Common myeloid progenitor, CD34-positive (primary cell): ENCODE measurements around the gene PLEKHA7.

Experiments used
- CTCF ChIA-PET: fragments of 350-600 bp; sonication (Branson Sonifier 250); formaldehyde crosslinking; loops from one replicate; lab custom pipeline; 2021; ENCODE audit warnings: antibody characterized with exemption; lab: Charles Lee
- POLR2A ChIA-PET: fragments of 350-600 bp; sonication (Branson Sonifier 250); formaldehyde crosslinking; loops from one replicate; lab custom pipeline; 2021; ENCODE audit warnings: antibody characterized with exemption; lab: Charles Lee
- DNase-seq, 3 donors: peaks; one replicate each; pipeline versions ENCODE4 v3.0.0 to v3.0.0-alpha.2; 2013
- H3K27ac ChIP-seq, 2 experiments: 1 replicate in 1 of 2; 2 replicates in 1 of 2; pipeline ENCODE4 v1.7.0; 2013; ENCODE audit warnings: inconsistent platforms in 2 of 2, low read length in 2 of 2, mild to moderate bottlenecking in 2 of 2, low read depth in 1 of 2, moderate library complexity in 1 of 2; ENCODE audit not compliant: severe bottlenecking in 2 of 2, insufficient read depth in 1 of 2, poor library complexity in 1 of 2
- H3K27me3 ChIP-seq, 5 experiments: replicated peaks in 2 of 5; 1 replicate in 3 of 5; 2 replicates in 2 of 5; pipeline versions ENCODE4 v1.6.1 to v1.7.0; 2013; ENCODE audit warnings: low read length in 4 of 5, mild to moderate bottlenecking in 2 of 5, moderate library complexity in 2 of 5, inconsistent platforms in 1 of 5; ENCODE audit not compliant: insufficient read depth in 5 of 5, control insufficient read depth in 4 of 5
- H3K36me3 ChIP-seq, 4 experiments: 1 replicate in 2 of 4; 2 replicates in 2 of 4; pipeline versions ENCODE4 v1.6.1 to v1.7.0; 2013; ENCODE audit warnings: low read length in 3 of 4, control low read depth in 1 of 4, mild to moderate bottlenecking in 1 of 4; ENCODE audit not compliant: control insufficient read depth in 4 of 4, insufficient read depth in 4 of 4
- H3K4me1 ChIP-seq, 4 experiments: 1 replicate in 3 of 4; 2 replicates in 1 of 4; pipeline versions ENCODE4 v1.6.1 to v1.7.1; 2013; ENCODE audit warnings: low read length in 3 of 4, mild to moderate bottlenecking in 3 of 4, control low read depth in 1 of 4, inconsistent platforms in 1 of 4, moderate library complexity in 1 of 4; ENCODE audit not compliant: control insufficient read depth in 4 of 4, insufficient read depth in 4 of 4; ENCODE audit errors: control extremely low read depth in 1 of 4
- H3K4me3 ChIP-seq, 7 experiments: 1 replicate in 4 of 7; 2 replicates in 3 of 7; pipeline versions ENCODE4 v1.5.1 to v1.7.0; 2013; ENCODE audit warnings: mild to moderate bottlenecking in 7 of 7, low read length in 6 of 7, moderate library complexity in 6 of 7, inconsistent platforms in 2 of 7, low read depth in 2 of 7, control low read depth in 1 of 7; ENCODE audit not compliant: insufficient read depth in 4 of 7, control insufficient read depth in 1 of 7; ENCODE audit errors: extremely low read depth in 1 of 7
- H3K9me3 ChIP-seq, 5 experiments: 1 replicate in 4 of 5; 2 replicates in 1 of 5; pipeline versions ENCODE4 v1.6.1 to v1.7.1; 2013; ENCODE audit warnings: low read length in 4 of 5, mild to moderate bottlenecking in 2 of 5, inconsistent platforms in 1 of 5, low read depth in 1 of 5, moderate library complexity in 1 of 5; ENCODE audit not compliant: control insufficient read depth in 4 of 5, insufficient read depth in 2 of 5; ENCODE audit errors: control extremely low read depth in 1 of 5
- WGBS: methylation state at CpG from one replicate; pipeline ENCODE4 v1.1.5; 2013; ENCODE audit not compliant: insufficient coverage; 5-methylcytosine and 5-hydroxymethylcytosine counted together

The PLEKHA7 gene

DNA sequence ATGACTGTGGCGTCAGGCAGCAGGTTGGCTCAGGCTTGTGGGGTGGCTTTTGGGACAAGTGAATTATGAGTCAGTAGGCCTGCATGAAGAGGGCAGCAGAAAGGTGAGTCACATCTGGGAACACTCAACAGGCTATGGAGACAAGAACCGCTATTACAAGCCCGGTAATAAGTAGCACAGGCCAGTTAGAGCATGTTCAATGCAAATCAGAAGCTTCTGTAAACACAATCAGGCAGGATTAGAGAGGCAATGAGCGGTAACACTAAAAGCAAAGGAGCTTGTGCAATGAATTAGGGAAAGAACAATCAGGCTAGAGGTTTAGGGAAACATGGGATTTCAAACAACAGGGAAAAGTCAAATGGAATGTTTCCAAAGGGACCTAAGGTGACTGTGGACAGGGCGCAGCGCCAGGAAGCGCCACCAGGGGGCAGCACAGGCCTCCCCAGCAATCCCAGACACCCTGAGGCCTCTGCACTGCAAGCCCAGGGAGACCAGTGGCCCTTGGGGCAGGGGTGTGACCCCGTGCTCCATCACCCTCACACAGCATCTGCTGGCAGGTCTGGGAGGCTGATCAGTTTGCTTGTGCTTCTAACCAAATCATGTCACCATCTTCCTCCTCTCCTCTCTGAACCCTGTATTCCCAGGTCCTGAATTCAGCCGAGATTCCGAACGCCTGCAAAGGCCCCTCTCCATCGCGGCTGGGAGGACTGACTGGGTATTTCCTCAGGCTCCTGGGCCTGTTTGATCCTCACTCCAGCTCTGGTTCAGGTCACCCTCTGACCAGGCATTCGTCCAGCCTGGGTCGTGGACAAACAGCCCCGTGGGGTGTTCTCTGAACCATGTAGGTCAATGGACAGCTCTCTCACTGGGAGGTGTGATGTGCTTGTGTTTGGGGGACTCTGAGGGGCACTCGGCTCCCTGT lies 225.8 kb downstream of the PLEKHA7 start:
- H3K27ac ChIP-seq: no peak overlapping the region
- CTCF ChIA-PET: interaction anchor here (1.0 to 14.6 kb wide), 18 partner anchors 9 to 313 kb away, joined by 3 to 184 read pairs (median 6); no protein-coding TSS in a partner anchor

DNA sequence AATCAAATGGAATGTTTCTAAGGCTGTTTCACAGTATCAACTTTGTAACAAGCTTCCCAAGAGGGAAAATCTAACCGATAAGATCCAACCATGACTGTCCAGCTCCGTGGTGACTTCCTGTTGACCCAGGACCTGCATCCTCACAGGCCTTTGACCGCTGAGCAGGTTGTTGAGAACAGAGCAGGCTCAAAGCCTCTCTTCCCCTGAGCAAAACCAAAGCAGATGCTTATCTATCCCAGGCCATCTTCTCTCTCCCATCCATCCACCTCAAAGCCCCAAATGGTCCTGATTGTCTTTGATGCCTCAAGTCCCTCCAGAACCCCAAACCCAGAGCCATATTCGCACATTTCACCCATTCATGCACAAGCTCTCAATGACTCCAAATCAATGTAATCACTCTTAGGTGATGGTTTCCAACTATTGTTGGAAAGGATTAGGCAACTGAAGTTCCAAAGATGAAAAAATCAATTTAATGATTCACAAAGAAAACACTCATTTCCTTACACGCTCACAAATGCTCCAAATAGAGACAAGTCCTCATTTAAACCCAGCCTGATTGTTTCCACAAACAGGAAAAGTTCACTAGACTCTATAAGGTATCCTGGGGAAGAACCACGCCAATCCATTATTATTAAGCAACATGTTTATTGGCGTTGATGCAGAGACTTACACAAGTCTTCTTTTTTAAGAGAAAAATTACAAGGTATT lies 227.0 kb downstream of the PLEKHA7 start:
- ChIA-PET POLR2A (no interaction called here), CTCF (interaction anchor here (0.8 to 14.6 kb wide), 17 partner anchors 9 to 276 kb away, joined by 3 to 184 read pairs (median 6); no protein-coding TSS in a partner anchor)
- H3K27me3 ChIP-seq: no peaks in the 10 kb centered on the region
- H3K4me1 ChIP-seq: peaks cover 8 to 29% (median 25%) of the 10 kb centered on the region in 4 experiments
- no peak overlapping the region for H3K27ac ChIP-seq
- WGBS: 98% methylated on average over 6 of the region's 7 CpGs
- DNase-seq: no peak
- no peak overlapping the region for H3K4me3 ChIP-seq
- no peaks in the 10 kb centered on the region for H3K9me3 ChIP-seq
- H3K36me3 ChIP-seq: no peaks in the 10 kb centered on the region

More for the DNA sequence above, 225.8 kb downstream of the PLEKHA7 start:
- Histone ChIP-seq H3K4me1 (peaks cover 8 to 41% (median 34%) of the 10 kb centered on the region in 4 experiments), H3K27me3 (no peaks in the 10 kb centered on the region), H3K9me3 (no peaks in the 10 kb centered on the region), H3K36me3 (no peaks in the 10 kb centered on the region), H3K4me3 (no peak overlapping the region)
- DNase-seq: peak; percentile 55 to 69 (median 64)
- 72% methylated on average over 13 of the region's 17 CpGs for WGBS
- POLR2A ChIA-PET: no interaction called here

DNA sequence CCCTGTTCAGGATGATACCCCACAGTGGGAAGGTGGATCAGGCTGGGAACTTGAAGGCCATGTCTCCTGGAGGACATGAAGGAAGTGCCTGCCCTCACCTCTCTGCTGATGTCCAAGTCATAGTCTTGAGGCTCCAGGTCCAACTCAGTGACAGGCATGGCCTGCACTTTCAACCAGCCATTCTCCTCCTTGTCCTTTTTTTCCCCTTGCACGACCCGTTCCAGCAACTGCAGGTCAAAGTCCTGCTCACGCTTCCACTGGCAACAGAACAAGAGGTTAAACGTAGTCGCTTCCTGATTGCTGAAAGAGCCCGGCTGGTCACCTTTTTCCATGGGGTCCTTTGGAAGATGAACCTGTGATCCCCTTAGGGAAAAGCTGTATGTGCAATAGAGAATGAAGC lies 228.1 kb downstream of the PLEKHA7 start:
- Histone ChIP-seq H3K9me3 (no peaks in the 10 kb centered on the region), H3K27me3 (no peaks in the 10 kb centered on the region), H3K4me3 (no peak overlapping the region), H3K4me1 (peaks cover 0 to 19% (median 15%) of the 10 kb centered on the region in 4 experiments), H3K27ac (no peak overlapping the region), H3K36me3 (no peaks in the 10 kb centered on the region)
- WGBS: 98% methylated on average over 6 of the region's 6 CpGs
- DNase-seq: no peak
- CTCF ChIA-PET: interaction anchor here (1.1 to 14.6 kb wide), 15 partner anchors 9 to 277 kb away, joined by 3 to 184 read pairs (median 6); no protein-coding TSS in a partner anchor
- POLR2A ChIA-PET: no interaction called here

DNA sequence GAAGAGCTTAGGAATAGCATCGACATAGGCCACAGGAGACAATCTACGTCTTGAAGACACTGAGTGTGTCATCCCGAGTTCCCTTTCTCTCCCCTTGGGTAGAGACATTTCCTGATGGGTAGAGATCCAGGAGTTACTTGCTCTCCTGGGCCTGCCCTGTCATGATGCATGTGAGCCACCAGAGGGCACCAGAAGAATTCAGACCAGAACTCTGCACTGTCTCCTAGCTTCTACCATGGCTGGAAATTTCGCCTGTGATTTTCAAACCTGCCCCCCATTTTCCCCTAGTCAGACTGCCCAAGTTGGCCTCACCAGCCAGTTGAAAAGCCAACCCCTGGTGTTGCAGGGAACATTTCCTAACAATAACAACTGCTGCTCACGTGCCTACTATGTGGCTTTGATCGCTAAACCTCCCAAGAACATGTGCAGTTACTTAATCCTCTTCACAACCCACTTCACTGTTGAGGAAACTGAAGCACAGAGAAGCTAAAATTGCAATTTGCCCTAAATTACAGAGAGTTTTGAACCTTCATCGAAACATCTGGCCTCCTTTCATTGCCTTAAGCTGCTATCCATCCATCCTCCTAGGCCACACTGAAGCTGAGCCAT lies 228.6 kb downstream of the PLEKHA7 start:
- WGBS: 61% methylated on average over 7 of the region's 7 CpGs
- peak; percentile 56 to 76 (median 70) for DNase-seq
- Histone ChIP-seq H3K27ac (no peak overlapping the region), H3K4me3 (no peak overlapping the region), H3K27me3 (no peaks in the 10 kb centered on the region), H3K9me3 (no peaks in the 10 kb centered on the region), H3K4me1 (peaks cover 0 to 13% (median 10%) of the 10 kb centered on the region in 4 experiments), H3K36me3 (no peaks in the 10 kb centered on the region)
- CTCF ChIA-PET: interaction anchor here (1.3 to 14.6 kb wide), 16 partner anchors 10 to 278 kb away, joined by 3 to 184 read pairs (median 6); no protein-coding TSS in a partner anchor
- POLR2A ChIA-PET: no interaction called here

DNA sequence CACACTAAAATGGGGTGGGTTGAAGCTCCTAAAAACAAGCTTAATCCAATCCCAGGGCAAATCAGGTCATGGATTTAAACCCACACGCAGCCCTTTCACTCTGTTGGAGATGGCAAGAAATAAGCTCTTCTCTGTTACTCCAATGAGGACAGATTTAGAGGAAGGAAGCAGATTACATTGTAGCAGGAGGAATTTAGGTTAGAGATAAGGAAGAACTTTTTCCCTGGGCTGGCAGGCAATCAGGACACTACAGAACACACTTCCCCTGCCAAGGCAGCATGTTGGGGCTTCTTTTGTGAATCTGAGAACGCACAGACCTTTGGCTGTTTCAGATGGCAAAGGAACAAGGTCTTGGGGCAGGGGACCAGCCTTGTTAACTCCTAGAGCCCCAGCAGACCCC lies 229.5 kb downstream of the PLEKHA7 start:
- DNase-seq: no peak
- no peaks in the 10 kb centered on the region for H3K27me3 ChIP-seq
- POLR2A ChIA-PET: no interaction called here
- no peaks in the 10 kb centered on the region for H3K36me3 ChIP-seq
- no peak overlapping the region for H3K4me3 ChIP-seq
- CTCF ChIA-PET: interaction anchor here (0.6 to 14.6 kb wide), 18 partner anchors 11 to 279 kb away, joined by 3 to 184 read pairs (median 6); no protein-coding TSS in a partner anchor
- H3K9me3 ChIP-seq: no peaks in the 10 kb centered on the region
- 77% methylated on average over 2 of the region's 2 CpGs for WGBS
- no peak overlapping the region for H3K27ac ChIP-seq
- H3K4me1 ChIP-seq: peaks cover 0 to 4% (median 1%) of the 10 kb centered on the region in 4 experiments

DNA sequence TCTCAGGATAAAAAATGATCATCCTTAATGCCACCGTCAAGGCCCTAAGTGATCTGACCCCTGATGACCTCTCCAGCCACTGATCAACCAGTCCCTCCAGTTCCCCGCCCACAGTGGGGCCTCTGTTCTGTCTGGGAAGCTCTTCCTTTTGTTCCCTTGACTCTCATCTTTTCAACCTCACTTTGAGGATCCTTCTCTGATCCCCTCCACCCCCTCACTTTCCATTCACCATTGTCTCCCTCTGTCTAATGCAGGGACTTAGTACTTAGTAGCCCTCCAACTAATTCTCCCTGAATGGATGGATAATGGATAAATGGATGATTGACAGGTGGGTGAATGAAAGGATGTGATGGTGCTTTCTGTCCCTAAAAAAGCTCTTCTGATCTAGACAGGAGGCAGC lies 230.1 kb downstream of the PLEKHA7 start:
- no peaks in the 10 kb centered on the region for H3K9me3 ChIP-seq
- no peak for DNase-seq
- ChIA-PET POLR2A (no interaction called here), CTCF (interaction anchor here (0.6 to 14.6 kb wide), 13 partner anchors 10 to 279 kb away, joined by 3 to 184 read pairs (median 6); no protein-coding TSS in a partner anchor)
- WGBS: 95% methylated on average over 2 of the region's 2 CpGs
- peaks cover 0 to 9% (median 2%) of the 10 kb centered on the region in 4 experiments for H3K4me1 ChIP-seq
- no peak overlapping the region for H3K27ac ChIP-seq
- H3K4me3 ChIP-seq: no peak overlapping the region
- no peaks in the 10 kb centered on the region for H3K27me3 ChIP-seq
- no peaks in the 10 kb centered on the region for H3K36me3 ChIP-seq
